ENCODE measurements around the gene FSTL5. TPM values are rescaled to one million over a fixed set of nuclear protein-coding genes. Genes with fewer than 3 reads are reported as not detected.

FSTL5 gene
- total and polyA plus RNA-seq, 9 of the 15 experiments (the other 6 are each of a cell fraction or from before 2014, with no cell fraction given) = 0.09 to 3.1 (median 0.50) TPM; not detected in 1

GRCh38 chr4:162164906-162165510 lies 1.2 kb upstream of the FSTL5 start:
- intact Hi-C loops (cut with micrococcal nuclease) (no loop called here), in situ Hi-C loops (cut with MboI) (no loop called here)
- H2AFZ ChIP-seq (ENCODE audit: low read depth, low read length) = no peak overlapping the region
- no peak overlapping the region for H3K9ac ChIP-seq (ENCODE audit: insufficient read depth in 1 of 2, low read depth in 2 of 2, low read length in 2 of 2)
- H3K79me2 ChIP-seq (ENCODE audit: control insufficient read depth, insufficient read depth, low read length) = no peaks in the 10 kb centered on the region
- H3K9me3 ChIP-seq (replicated peaks; ENCODE audit: control insufficient read depth, insufficient read depth, low read depth, low read length) = no peaks in the 10 kb centered on the region
- no TSS peak for BruUV-seq (replicated peaks)
- no peaks in the 10 kb centered on the region for H3K36me3 ChIP-seq (ENCODE audit: control insufficient read depth, insufficient read depth, low read length)
- ATAC-seq (no peak), DNase-seq (ENCODE audit: extremely low read depth in 1 of 4, low spot score in 3 of 4) (no peak), FAIRE-seq (no peak)
- H3K27ac ChIP-seq (ENCODE audit: extremely low read depth, low read depth, low read length) = no peak overlapping the region
- POLR2A ChIA-PET = no interaction called here
- no peak overlapping the region for H3K4me2 ChIP-seq (ENCODE audit: insufficient read depth, low read length)
- TF ChIP-seq TFE3 (CRISPR knock-in tag; IDR thresholded peaks at IDR 0.05) (no peak), SIN3B (IDR thresholded peaks at IDR 0.05; ENCODE audit: low read depth) (no peak), ZNF584 (CRISPR knock-in tag; IDR thresholded peaks at IDR 0.05; ENCODE audit: low read depth) (no peak), RFX7 (CRISPR knock-in tag; IDR thresholded peaks at IDR 0.05) (no peak), BRF1 (IDR thresholded peaks at IDR 0.05; ENCODE audit: borderline replicate concordance, extremely low read depth, insufficient read length) (no peak), NR3C1 (CRISPR knock-in tag; IDR thresholded peaks at IDR 0.05) (no peak), NFATC3 (IDR thresholded peaks at IDR 0.05) (no peak)
- TF ChIP-seq, protein P1, sequence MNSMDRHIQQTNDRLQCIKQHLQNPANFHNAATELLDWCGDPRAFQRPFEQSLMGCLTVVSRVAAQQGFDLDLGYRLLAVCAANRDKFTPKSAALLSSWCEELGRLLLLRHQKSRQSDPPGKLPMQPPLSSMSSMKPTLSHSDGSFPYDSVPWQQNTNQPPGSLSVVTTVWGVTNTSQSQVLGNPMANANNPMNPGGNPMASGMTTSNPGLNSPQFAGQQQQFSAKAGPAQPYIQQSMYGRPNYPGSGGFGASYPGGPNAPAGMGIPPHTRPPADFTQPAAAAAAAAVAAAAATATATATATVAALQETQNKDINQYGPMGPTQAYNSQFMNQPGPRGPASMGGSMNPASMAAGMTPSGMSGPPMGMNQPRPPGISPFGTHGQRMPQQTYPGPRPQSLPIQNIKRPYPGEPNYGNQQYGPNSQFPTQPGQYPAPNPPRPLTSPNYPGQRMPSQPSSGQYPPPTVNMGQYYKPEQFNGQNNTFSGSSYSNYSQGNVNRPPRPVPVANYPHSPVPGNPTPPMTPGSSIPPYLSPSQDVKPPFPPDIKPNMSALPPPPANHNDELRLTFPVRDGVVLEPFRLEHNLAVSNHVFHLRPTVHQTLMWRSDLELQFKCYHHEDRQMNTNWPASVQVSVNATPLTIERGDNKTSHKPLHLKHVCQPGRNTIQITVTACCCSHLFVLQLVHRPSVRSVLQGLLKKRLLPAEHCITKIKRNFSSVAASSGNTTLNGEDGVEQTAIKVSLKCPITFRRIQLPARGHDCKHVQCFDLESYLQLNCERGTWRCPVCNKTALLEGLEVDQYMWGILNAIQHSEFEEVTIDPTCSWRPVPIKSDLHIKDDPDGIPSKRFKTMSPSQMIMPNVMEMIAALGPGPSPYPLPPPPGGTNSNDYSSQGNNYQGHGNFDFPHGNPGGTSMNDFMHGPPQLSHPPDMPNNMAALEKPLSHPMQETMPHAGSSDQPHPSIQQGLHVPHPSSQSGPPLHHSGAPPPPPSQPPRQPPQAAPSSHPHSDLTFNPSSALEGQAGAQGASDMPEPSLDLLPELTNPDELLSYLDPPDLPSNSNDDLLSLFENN (IDR thresholded peaks at IDR 0.05; ENCODE audit: low read depth in 2 of 2, low read length in 2 of 2) = no peak
- TF ChIP-seq, protein P2, sequence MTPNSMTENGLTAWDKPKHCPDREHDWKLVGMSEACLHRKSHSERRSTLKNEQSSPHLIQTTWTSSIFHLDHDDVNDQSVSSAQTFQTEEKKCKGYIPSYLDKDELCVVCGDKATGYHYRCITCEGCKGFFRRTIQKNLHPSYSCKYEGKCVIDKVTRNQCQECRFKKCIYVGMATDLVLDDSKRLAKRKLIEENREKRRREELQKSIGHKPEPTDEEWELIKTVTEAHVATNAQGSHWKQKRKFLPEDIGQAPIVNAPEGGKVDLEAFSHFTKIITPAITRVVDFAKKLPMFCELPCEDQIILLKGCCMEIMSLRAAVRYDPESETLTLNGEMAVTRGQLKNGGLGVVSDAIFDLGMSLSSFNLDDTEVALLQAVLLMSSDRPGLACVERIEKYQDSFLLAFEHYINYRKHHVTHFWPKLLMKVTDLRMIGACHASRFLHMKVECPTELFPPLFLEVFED (CRISPR knock-in tag; conservative IDR thresholded peaks at IDR 0.05) = no peak
- TF ChIP-seq, protein P3, sequence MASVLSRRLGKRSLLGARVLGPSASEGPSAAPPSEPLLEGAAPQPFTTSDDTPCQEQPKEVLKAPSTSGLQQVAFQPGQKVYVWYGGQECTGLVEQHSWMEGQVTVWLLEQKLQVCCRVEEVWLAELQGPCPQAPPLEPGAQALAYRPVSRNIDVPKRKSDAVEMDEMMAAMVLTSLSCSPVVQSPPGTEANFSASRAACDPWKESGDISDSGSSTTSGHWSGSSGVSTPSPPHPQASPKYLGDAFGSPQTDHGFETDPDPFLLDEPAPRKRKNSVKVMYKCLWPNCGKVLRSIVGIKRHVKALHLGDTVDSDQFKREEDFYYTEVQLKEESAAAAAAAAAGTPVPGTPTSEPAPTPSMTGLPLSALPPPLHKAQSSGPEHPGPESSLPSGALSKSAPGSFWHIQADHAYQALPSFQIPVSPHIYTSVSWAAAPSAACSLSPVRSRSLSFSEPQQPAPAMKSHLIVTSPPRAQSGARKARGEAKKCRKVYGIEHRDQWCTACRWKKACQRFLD (CRISPR knock-in tag; IDR thresholded peaks at IDR 0.05) = no peak
- TF ChIP-seq, protein P4, sequence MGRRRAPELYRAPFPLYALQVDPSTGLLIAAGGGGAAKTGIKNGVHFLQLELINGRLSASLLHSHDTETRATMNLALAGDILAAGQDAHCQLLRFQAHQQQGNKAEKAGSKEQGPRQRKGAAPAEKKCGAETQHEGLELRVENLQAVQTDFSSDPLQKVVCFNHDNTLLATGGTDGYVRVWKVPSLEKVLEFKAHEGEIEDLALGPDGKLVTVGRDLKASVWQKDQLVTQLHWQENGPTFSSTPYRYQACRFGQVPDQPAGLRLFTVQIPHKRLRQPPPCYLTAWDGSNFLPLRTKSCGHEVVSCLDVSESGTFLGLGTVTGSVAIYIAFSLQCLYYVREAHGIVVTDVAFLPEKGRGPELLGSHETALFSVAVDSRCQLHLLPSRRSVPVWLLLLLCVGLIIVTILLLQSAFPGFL (CRISPR knock-in tag; IDR thresholded peaks at IDR 0.05) = no peak
- H3K9me1 ChIP-seq (ENCODE audit: control insufficient read depth, insufficient read depth, low read length) = no peaks in the 10 kb centered on the region
- H3K4me1 ChIP-seq (replicated peaks in 1 of 2; ENCODE audit: control insufficient read depth in 2 of 2, insufficient read depth in 2 of 2, low read length in 2 of 2) = no peaks in the 10 kb centered on the region
- no peaks in the 10 kb centered on the region for H3K27me3 ChIP-seq (ENCODE audit: control insufficient read depth in 2 of 2, insufficient read depth in 2 of 2, low read length in 2 of 2)
- no peaks in the 10 kb centered on the region for H4K20me1 ChIP-seq (replicated peaks; ENCODE audit: control insufficient read depth, insufficient read depth, low read length)
- H3K4me3 ChIP-seq = no peak overlapping the region
- CTCF ChIA-PET (ENCODE audit: low intra/inter-chr PET ratio) = no interaction called here
